Measurements from ENCODE around the gene TRPC5OS. TPM values are rescaled to one million over a fixed set of nuclear protein-coding genes. Genes with fewer than 3 reads are reported as not detected.

TRPC5OS gene
- total RNA-seq, 2 donors from 2014 or later: not detected

DNA sequence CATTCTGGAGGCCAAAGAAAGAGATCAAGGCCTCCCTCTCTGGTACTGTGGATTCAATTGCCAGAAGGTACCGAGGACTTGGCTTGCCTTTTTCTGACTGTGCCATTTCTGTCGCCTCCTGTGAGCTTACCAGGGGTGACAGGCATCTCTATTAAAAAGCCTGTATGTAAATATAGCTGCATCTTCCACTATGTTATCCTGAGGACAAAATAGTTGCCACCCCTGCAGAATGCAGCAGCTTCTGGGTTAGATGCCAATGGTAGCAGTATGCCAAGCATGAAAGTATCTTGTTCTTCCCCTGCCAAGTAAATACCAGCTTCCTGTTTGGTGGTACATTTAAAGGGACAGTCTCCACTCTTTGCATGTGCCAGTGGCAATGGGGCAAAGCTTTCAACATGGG, 10.7 kb downstream of the TRPC5OS start:
- no peak for DNase-seq (ENCODE audit: low spot score)
- intact Hi-C loops (cut with DNase I): no loop called here

DNA sequence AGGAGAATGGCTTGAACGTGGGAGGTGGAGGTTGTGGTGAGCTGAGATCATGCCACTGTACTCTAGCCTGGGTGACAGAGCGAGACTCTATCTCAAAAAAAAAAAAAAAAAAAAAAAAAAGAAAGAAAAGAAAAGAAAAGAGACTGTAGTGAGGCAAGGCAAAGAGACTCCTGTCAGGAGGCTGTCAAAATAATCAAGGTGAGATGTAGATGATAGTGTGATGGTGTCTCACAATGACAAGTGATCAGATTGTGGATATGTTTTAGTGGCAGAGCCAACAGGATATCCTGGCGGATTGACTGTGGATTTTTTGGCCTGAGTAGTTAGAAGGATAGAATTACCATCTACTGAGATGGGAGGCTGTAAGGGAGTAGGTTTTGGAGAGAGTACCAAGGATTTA, 12.6 kb downstream of the TRPC5OS start:
- intact Hi-C loops (cut with DNase I): no loop called here
- no peak for DNase-seq (ENCODE audit: low spot score)

DNA sequence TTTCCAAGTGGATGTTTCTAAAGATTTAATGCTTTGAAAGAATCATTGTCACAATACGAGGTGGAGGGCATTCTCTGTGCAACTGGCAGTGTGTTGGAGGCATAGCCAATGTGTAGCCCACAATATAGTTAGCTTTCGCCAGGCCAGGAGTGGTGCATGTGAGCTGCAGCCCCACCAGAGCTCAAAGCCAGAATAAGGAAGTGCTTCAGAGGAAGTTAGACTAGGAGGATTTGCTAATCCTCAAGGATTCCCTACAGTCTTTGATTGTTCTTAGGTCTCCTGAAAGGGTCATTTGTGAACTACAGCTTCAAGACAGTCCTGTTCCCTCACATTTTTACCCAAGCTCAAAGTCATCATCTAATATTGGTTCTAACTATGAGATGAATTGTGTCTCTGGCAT, 16.4 kb downstream of the TRPC5OS start:
- intact Hi-C loops (cut with DNase I): no loop called here
- no peak for DNase-seq (ENCODE audit: low spot score)

GRCh38 chrX:111896148-111896547, 20.2 kb downstream of the TRPC5OS start:
- DNase-seq (ENCODE audit: low spot score): no peak
- intact Hi-C loops (cut with DNase I): no loop called here

GRCh38 chrX:111914398-111915090, 38.6 kb downstream of the TRPC5OS start:
- no peak for DNase-seq (ENCODE audit: low spot score)
- intact Hi-C loops (cut with DNase I): no loop called here

GRCh38 chrX:111917591-111917990, 41.6 kb downstream of the TRPC5OS start:
- intact Hi-C loops (cut with DNase I): no loop called here
- DNase-seq (ENCODE audit: low spot score): no peak

- intact Hi-C loops (cut with DNase I): no loop called here
Observed at GRCh38 chrX:111928456-111928855, 52.5 kb downstream of the TRPC5OS start.

More at GRCh38 chrX:111928456-111928855, 52.5 kb downstream of the TRPC5OS start:
- DNase-seq (ENCODE audit: low spot score): no peak

Other genes with a start within 250 kb of the TRPC5OS start
- 10 to 100 TPM; 45.4 to 51.8 TPM for gene ALG13, start 195.0 kb upstream of the TRPC5OS start, total RNA-seq
- not detected for gene TRPC5, start 206.6 kb downstream of the TRPC5OS start, total RNA-seq
- gene RTL4, start 206.8 kb downstream of the TRPC5OS start, total RNA-seq: not detected

All from posterior vena cava (tissue), 2 donors.